HG03442 (cell line): Measurements from ENCODE around the gene SPTBN1.

Experiments
- ATAC-seq: cut with Tn5 transposase; IDR thresholded peaks from one replicate; pipeline ENCODE4 v1.9.1; 2021; ENCODE audit warnings: mild to moderate bottlenecking, moderate library complexity; ENCODE audit not compliant: unreplicated experiment

SPTBN1 gene

GRCh38 chr2:54603796-54604195 lies 147.7 kb downstream of the SPTBN1 start:
- no peak for ATAC-seq

- ATAC-seq: no peak
Observed at GRCh38 chr2:54604871-54605270, 148.7 kb downstream of the SPTBN1 start.

GRCh38 chr2:54605836-54606235 lies 149.7 kb downstream of the SPTBN1 start:
- ATAC-seq: no peak

- ATAC-seq: no peak
Observed at GRCh38 chr2:54606393-54606958, 150.3 kb downstream of the SPTBN1 start.

GRCh38 chr2:54608224-54608623 lies 152.1 kb downstream of the SPTBN1 start:
- no peak for ATAC-seq

- no peak for ATAC-seq
Observed at GRCh38 chr2:54609241-54609640, 153.1 kb downstream of the SPTBN1 start.

GRCh38 chr2:54609647-54610046 lies 153.5 kb downstream of the SPTBN1 start:
- ATAC-seq: no peak

- ATAC-seq: no peak
Observed at GRCh38 chr2:54610700-54611099, 154.6 kb downstream of the SPTBN1 start.

GRCh38 chr2:54611830-54612545 lies 155.9 kb downstream of the SPTBN1 start:
- no peak for ATAC-seq

GRCh38 chr2:54613386-54613785 lies 157.3 kb downstream of the SPTBN1 start:
- no peak for ATAC-seq

GRCh38 chr2:54613794-54614257 lies 157.7 kb downstream of the SPTBN1 start:
- ATAC-seq: no peak

GRCh38 chr2:54614819-54615218 lies 158.7 kb downstream of the SPTBN1 start:
- ATAC-seq: no peak

GRCh38 chr2:54615832-54616534 lies 159.9 kb downstream of the SPTBN1 start:
- no peak for ATAC-seq

- ATAC-seq: no peak
Observed at GRCh38 chr2:54617409-54617808, 161.3 kb downstream of the SPTBN1 start.

- ATAC-seq: no peak
Observed at GRCh38 chr2:54618646-54619565, 162.8 kb downstream of the SPTBN1 start.

GRCh38 chr2:54619660-54620231 lies 163.6 kb downstream of the SPTBN1 start:
- ATAC-seq: no peak

- no peak for ATAC-seq
Observed at GRCh38 chr2:54620948-54621347, 164.8 kb downstream of the SPTBN1 start.

- ATAC-seq: no peak
Observed at GRCh38 chr2:54624591-54625071, 168.5 kb downstream of the SPTBN1 start.

- ATAC-seq: no peak
Observed at GRCh38 chr2:54626131-54626530, 170.0 kb downstream of the SPTBN1 start.

- ATAC-seq: no peak
Observed at GRCh38 chr2:54626884-54627283, 170.8 kb downstream of the SPTBN1 start.
